ENCODE results near the gene RESP18. TPM values are rescaled to one million over a fixed set of nuclear protein-coding genes. Genes with fewer than 3 reads are reported as not detected.

RESP18 gene
- total and polyA plus RNA-seq, 7 donors = not detected

DNA sequence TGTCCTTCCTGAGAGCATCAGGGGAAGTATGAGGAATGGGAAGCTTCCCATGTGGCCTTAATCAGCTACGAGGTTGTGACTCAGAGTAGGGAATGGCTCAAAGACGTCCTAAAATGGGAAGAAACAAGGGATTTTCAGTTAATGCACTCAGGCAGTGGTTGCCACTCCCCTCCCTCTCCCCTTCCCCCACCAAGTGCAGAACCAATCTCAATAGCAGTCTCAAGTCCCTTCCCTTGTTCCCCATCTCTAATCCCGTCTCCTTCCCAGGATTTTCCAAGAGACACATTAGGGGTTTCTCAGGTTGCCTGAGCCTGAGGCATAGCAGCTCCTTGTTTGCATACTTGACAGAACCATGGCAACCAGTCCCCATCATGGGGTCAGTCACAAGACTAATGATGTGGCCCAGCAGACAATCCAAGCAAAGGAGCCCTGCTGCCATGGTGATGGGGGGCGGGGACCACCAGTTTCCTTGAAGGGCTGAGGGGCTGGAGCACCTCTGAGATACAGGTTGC lies 18.2 kb upstream of the RESP18 start:
- no peak overlapping the region for H3K27ac ChIP-seq
- intact Hi-C loops (cut with DNase I) = no loop called here
- no peaks in the 10 kb centered on the region for H3K36me3 ChIP-seq
- TF ChIP-seq POLR2A (IDR thresholded peaks at IDR 0.05) (no peak), POLR2AphosphoS5 (IDR thresholded peaks at IDR 0.05) (no peak)
- no peaks in the 10 kb centered on the region for H3K9me3 ChIP-seq
- H3K4me3 ChIP-seq = no peak overlapping the region
- DNase-seq = no peak
- 53 to 61% methylated on average over 4 of the region's 4 CpGs for WGBS, 2 donors
- no peaks in the 10 kb centered on the region for H3K4me1 ChIP-seq
- peaks cover 0 to 52% (median 23%) of the 10 kb centered on the region in 3 donors for H3K27me3 ChIP-seq

GRCh38 chr2:219350215-219350614 lies 17.7 kb upstream of the RESP18 start:
- intact Hi-C loops (cut with DNase I) = no loop called here
- WGBS, 2 donors = 50 to 71% methylated on average over 3 of the region's 3 CpGs
- no peaks in the 10 kb centered on the region for H3K4me1 ChIP-seq
- H3K9me3 ChIP-seq = no peaks in the 10 kb centered on the region
- H3K36me3 ChIP-seq = no peaks in the 10 kb centered on the region
- peaks cover 0 to 47% (median 18%) of the 10 kb centered on the region in 3 donors for H3K27me3 ChIP-seq
- H3K4me3 ChIP-seq = no peak overlapping the region
- H3K27ac ChIP-seq = no peak overlapping the region
- no peak for DNase-seq
- no peak for TF ChIP-seq POLR2A (IDR thresholded peaks at IDR 0.05)
- TF ChIP-seq, protein P1, sequence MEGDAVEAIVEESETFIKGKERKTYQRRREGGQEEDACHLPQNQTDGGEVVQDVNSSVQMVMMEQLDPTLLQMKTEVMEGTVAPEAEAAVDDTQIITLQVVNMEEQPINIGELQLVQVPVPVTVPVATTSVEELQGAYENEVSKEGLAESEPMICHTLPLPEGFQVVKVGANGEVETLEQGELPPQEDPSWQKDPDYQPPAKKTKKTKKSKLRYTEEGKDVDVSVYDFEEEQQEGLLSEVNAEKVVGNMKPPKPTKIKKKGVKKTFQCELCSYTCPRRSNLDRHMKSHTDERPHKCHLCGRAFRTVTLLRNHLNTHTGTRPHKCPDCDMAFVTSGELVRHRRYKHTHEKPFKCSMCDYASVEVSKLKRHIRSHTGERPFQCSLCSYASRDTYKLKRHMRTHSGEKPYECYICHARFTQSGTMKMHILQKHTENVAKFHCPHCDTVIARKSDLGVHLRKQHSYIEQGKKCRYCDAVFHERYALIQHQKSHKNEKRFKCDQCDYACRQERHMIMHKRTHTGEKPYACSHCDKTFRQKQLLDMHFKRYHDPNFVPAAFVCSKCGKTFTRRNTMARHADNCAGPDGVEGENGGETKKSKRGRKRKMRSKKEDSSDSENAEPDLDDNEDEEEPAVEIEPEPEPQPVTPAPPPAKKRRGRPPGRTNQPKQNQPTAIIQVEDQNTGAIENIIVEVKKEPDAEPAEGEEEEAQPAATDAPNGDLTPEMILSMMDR (IDR thresholded peaks at IDR 0.05) = no peak
- no peak for TF ChIP-seq EP300 (IDR thresholded peaks at IDR 0.05)
- TF ChIP-seq POLR2AphosphoS5 (IDR thresholded peaks at IDR 0.05) = no peak

- TF ChIP-seq, protein P1 (IDR thresholded peaks at IDR 0.05) = no peak
- H3K4me1 ChIP-seq = no peaks in the 10 kb centered on the region
- 38 to 50% methylated on average over 6 of the region's 6 CpGs for WGBS, 2 donors
- no peak overlapping the region for H3K27ac ChIP-seq
- intact Hi-C loops (cut with DNase I) = no loop called here
- no peak overlapping the region for H3K4me3 ChIP-seq
- peaks cover 0 to 1% (median 0%) of the 10 kb centered on the region in 3 donors for H3K27me3 ChIP-seq
- peak; percentile 72 for DNase-seq
- no peaks in the 10 kb centered on the region for H3K9me3 ChIP-seq
- H3K36me3 ChIP-seq = no peaks in the 10 kb centered on the region
Observed at GRCh38 chr2:219344751-219345430, 12.3 kb upstream of the RESP18 start.

- TF ChIP-seq POLR2A (IDR thresholded peaks at IDR 0.05) (no peak), POLR2AphosphoS5 (IDR thresholded peaks at IDR 0.05) (no peak), EP300 (IDR thresholded peaks at IDR 0.05) (no peak)
- TF ChIP-seq, protein P1 (IDR thresholded peaks at IDR 0.05) = no peak
- intact Hi-C loops (cut with DNase I) = no loop called here
- no peak overlapping the region for H3K27ac ChIP-seq
- peaks cover 8 to 34% (median 21%) of the 10 kb centered on the region in 3 donors for H3K27me3 ChIP-seq
- no peak overlapping the region for H3K4me3 ChIP-seq
- WGBS, 2 donors = 28 to 51% methylated on average over 5 of the region's 5 CpGs
- H3K36me3 ChIP-seq = no peaks in the 10 kb centered on the region
- peaks cover 0 to 3% (median 1%) of the 10 kb centered on the region in 4 donors for H3K9me3 ChIP-seq
- no peaks in the 10 kb centered on the region for H3K4me1 ChIP-seq
- no peak for DNase-seq
Observed at GRCh38 chr2:219335373-219335786, 2.8 kb upstream of the RESP18 start.

DNA sequence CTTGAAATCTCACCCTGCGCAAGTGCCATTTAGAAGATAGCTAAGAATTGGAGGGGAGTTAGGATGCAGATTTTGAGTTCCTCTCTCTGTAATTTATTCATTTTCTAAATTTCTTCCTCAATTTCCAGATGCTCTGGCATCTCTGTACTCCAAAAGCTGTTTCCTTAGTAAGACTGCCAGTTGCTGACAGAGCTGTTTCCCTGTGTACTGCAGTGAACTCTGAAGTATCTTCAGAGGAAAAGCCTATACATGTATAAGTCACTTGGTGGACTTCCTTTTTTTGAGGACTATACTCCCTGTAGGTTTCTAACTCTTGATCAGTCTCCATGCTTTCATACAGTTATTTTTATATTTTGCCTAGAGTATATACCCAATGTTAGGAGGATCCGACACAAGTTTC lies 1.5 kb upstream of the RESP18 start:
- DNase-seq = no peak
- Histone ChIP-seq H3K27me3 (peaks cover 8 to 34% (median 21%) of the 10 kb centered on the region in 3 donors), H3K4me3 (no peak overlapping the region), H3K36me3 (no peaks in the 10 kb centered on the region), H3K27ac (no peak overlapping the region), H3K4me1 (no peaks in the 10 kb centered on the region), H3K9me3 (peaks cover 0 to 4% (median 1%) of the 10 kb centered on the region in 4 donors)
- TF ChIP-seq, protein P1 (IDR thresholded peaks at IDR 0.05) = no peak
- TF ChIP-seq POLR2A (IDR thresholded peaks at IDR 0.05) (no peak), POLR2AphosphoS5 (IDR thresholded peaks at IDR 0.05) (no peak)
- intact Hi-C loops (cut with DNase I) = no loop called here
- WGBS, 2 donors = 74 to 97% methylated on average over 2 of the region's 2 CpGs

Measured in sigmoid colon (tissue), 7 donors.